HG02970 (cell line): ENCODE data around the gene HEXIM1.

Source experiments
- ATAC-seq: cut with Tn5 transposase; IDR thresholded peaks from one replicate; pipeline ENCODE4 v1.9.1; 2021; ENCODE audit warnings: mild to moderate bottlenecking, moderate library complexity, moderate number of reproducible peaks; ENCODE audit not compliant: unreplicated experiment, low FRiP score

Gene HEXIM1

GRCh38 chr17:45148183-45149036 is at the start of gene HEXIM1:
HEXIM1 (plus strand) TSS chr17:45148475; CDS start chr17:45149191, 716 bp downstream.
- peak; percentile 63 for ATAC-seq

GRCh38 chr17:45098869-45099616 is 49.2 kb upstream of the HEXIM1 start:
- no peak for ATAC-seq

- ATAC-seq: no peak
Measured at GRCh38 chr17:45101546-45101882, 46.8 kb upstream of the HEXIM1 start.

- ATAC-seq: no peak
Measured at GRCh38 chr17:45101883-45102811, 46.1 kb upstream of the HEXIM1 start.

GRCh38 chr17:45102856-45103255 is 45.4 kb upstream of the HEXIM1 start:
- ATAC-seq: no peak

GRCh38 chr17:45103269-45103795 is 44.9 kb upstream of the HEXIM1 start:
- no peak for ATAC-seq

- ATAC-seq: no peak
Measured at GRCh38 chr17:45104029-45104428, 44.2 kb upstream of the HEXIM1 start.

GRCh38 chr17:45104497-45104896 is 43.8 kb upstream of the HEXIM1 start:
- no peak for ATAC-seq

GRCh38 chr17:45104907-45105624 is 43.2 kb upstream of the HEXIM1 start:
- no peak for ATAC-seq

- ATAC-seq: no peak
Measured at GRCh38 chr17:45106096-45106495, 42.2 kb upstream of the HEXIM1 start.

GRCh38 chr17:45106582-45106981 is 41.7 kb upstream of the HEXIM1 start:
- ATAC-seq: no peak

- ATAC-seq: no peak
Measured at GRCh38 chr17:45107293-45108010, 40.8 kb upstream of the HEXIM1 start.

- ATAC-seq: no peak
Measured at GRCh38 chr17:45108051-45108450, 40.2 kb upstream of the HEXIM1 start.

- no peak for ATAC-seq
Measured at GRCh38 chr17:45108595-45109521, 39.4 kb upstream of the HEXIM1 start.

- ATAC-seq: no peak
Measured at GRCh38 chr17:45110676-45111611, 37.3 kb upstream of the HEXIM1 start.

GRCh38 chr17:45111850-45112249 is 36.4 kb upstream of the HEXIM1 start:
- ATAC-seq: no peak
